ENCODE measurements around the gene P2RY6.
A peak's percentile ranks its signal among the peaks of the same experiment; 100 is the strongest.

P2RY6 gene

DNA sequence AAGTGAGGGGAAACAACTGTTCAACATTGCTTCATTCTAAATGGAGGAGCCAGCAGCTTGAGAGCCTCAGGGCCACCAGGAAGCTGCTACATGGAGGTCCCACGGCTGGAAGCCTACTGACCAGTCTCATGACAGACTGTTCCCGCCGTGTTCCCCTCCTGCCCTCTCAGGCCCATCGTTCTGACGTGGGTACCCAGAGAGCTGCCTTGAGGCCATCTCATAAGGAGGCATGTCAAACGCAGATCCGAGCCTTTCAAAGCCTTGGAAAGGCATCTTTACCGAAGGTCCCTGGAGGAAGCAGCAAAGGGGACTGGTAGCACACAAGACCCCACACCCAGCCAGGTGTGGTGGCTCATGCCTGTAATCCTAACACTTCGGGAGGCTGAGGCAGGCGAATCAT, 27.6 kb downstream of the P2RY6 start:
- DNase-seq, result no peak

DNA sequence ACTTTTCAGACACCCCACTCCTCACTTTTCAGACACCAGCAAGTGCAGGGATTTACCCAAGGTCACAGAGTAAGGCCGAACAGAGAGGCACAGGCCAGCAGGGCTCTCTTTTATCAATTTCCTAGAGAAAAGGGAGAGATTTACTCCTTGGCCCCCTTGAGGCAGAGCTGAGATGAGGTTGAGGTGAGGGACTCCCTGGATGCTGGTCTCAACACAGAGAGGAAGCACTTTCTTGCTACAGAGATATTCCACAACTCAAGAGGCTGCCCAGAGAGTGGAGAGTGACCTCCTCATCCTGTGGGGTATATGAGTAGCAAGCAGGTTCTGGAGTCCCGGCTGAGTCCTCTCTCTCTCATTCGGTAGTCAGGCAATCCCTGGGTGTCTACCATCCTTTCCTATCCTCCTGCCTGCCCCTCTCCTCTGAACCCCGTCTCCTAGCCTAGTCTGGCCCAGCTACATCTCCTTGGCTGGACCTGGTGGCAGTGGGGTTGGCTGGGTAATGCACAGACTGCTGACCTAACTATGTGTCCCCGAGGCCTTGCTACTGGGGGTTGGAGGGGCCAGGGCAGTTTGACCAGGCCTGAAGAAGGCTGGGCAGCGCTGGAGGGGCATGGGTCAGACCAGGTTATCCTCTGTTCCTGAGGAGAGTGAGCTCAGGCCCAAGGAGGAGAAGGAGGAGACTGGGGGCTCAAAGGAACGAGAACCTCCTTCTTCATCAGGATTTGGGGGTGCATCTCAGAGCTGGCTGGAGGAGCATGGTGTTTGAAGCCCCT, 34.1 kb downstream of the P2RY6 start:
- no peak for DNase-seq

DNA sequence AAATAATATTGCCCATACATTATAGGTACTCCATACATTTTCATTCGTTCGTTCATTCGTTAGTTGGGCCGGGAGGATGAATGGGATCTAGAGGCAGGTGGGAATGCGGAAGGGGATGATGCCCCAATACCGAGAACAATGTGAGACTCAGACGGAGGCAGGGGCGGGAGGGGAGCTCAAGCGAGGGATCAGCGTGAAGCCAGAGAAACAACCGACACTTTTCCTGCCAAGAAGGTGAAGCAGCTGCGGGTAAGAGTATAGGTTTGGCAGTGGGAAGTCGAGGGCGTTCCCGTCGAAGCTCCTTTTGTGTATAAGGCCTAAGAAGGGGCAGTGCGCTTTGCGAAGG, 34.8 kb downstream of the P2RY6 start:
- DNase-seq, result no peak

DNA sequence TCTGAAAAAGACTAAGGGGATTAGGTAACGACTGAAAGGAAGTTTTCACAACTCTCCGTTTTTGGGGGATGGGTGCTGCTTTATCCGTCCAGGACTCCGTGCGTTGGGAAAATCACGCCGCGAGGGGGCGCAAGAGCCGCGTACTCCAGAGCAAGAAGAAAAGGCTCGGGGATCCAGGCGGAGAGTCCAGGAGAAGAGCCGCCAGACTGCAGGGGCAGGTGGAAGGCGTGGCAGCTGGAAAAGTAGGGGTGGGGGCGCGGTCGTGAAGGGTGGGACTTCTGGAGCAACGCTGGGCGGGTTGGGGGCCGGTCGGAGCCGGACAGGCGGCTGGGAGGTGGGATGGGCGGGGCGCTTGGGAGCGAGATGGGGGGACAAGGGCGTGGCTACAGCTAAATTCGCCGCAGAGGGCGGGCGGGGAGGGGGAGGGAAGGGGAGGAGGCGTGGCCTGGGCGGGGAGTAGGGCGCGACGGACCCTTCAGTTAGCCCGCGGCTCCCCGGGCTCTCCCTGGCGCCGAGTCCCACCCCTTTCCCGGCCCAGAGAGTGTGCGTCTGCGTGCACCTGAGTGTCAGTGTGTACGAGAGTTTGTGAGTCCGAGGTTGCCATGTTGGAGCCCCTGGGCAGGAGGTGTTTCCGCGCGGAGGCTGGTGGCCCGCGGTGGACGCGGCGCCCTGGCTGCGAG, 35.3 kb downstream of the P2RY6 start:
- peak; percentile 98 for DNase-seq

DNA sequence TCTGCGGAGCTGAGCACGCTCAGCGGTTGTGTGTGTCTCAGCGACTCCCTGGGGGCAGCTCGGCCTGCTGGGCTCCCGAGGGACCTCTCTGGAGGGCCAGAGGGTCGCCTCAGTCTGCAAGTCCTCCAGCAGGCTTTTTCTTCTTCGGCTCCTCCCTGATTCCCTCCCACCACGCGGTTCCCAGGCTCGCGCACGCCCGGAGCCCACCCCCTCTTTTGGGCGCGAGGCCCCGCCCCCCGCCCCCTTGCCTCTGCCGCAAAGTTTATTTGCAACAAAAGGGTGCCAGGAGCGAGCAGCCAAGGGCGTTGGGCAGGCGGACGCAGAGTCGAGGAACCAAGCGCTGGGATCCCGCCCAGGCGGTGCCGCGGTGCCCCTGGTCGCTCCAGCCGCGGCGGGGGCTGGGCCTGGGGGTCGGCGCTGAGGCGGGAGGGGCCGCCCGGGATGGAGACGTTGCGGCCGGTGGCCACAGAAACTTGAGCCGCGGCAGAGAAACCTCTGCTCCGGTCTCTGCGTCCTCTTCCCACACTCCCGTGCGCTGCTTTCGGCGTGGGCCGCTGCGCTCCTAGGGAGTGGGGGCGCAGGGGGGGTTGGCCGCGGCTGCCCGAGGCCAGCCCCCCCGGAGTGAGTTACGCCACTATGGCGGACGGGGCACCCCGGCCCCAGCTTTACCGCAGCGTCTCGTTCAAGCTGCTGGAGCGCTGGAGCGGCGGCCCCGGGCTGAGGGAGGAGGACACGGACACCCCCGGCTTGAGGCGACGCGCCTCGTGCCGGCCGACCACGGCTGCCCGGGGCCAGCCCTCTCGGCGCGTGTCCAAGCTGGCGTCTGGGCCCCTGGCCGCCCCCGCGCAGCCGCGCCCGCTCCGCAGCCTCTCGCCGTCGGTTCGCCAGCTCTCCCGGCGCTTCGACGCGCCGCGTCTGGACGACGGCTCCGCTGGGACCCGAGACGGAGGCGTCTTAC, 36.1 kb downstream of the P2RY6 start, which contains the start of gene ARHGEF17:
TSS of gene ARHGEF17 (plus strand) at position 274 of the 958 bp plus-strand sequence. CDS start at position 637, 363 bp downstream.
- peak; percentile 79 for DNase-seq

DNA sequence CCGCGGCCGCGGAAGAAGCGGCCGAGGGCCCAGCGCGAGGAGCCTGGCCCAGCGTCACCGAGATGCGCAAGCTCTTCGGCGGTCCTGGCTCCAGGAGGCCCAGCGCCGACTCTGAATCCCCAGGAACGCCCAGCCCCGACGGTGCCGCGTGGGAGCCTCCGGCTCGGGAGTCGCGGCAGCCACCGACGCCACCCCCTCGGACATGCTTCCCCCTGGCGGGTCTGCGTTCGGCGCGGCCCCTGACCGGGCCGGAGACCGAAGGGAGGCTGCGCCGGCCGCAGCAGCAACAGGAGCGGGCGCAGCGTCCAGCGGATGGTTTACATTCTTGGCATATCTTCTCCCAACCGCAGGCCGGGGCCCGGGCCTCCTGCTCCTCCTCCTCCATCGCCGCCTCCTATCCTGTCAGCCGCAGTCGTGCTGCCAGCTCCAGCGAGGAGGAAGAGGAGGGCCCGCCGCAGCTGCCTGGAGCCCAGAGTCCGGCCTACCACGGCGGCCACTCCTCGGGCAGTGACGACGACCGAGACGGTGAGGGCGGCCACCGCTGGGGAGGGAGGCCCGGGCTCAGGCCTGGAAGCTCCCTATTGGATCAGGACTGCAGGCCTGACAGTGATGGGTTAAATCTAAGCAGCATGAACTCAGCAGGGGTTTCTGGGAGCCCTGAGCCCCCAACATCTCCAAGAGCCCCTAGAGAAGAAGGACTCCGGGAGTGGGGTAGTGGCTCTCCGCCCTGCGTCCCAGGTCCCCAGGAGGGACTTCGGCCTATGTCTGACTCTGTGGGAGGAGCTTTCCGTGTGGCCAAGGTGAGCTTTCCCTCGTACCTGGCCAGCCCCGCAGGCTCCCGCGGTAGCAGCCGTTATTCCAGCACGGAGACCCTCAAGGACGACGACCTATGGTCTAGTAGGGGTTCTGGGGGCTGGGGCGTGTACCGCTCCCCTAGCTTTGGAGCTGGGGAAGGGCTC, 37.1 kb downstream of the P2RY6 start:
- no peak for DNase-seq

DNA sequence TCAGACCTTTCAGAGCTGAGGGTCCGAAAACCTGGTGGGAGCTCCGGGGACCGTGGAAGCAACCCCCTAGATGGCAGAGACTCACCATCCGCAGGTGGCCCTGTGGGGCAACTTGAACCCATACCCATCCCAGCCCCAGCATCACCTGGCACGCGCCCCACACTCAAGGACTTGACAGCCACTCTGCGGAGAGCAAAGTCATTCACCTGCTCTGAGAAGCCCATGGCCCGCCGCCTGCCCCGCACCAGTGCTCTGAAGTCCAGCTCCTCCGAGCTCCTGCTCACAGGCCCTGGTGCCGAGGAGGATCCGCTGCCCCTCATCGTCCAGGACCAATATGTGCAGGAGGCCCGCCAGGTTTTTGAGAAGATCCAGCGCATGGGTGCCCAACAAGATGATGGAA, 37.9 kb downstream of the P2RY6 start:
- no peak for DNase-seq

DNA sequence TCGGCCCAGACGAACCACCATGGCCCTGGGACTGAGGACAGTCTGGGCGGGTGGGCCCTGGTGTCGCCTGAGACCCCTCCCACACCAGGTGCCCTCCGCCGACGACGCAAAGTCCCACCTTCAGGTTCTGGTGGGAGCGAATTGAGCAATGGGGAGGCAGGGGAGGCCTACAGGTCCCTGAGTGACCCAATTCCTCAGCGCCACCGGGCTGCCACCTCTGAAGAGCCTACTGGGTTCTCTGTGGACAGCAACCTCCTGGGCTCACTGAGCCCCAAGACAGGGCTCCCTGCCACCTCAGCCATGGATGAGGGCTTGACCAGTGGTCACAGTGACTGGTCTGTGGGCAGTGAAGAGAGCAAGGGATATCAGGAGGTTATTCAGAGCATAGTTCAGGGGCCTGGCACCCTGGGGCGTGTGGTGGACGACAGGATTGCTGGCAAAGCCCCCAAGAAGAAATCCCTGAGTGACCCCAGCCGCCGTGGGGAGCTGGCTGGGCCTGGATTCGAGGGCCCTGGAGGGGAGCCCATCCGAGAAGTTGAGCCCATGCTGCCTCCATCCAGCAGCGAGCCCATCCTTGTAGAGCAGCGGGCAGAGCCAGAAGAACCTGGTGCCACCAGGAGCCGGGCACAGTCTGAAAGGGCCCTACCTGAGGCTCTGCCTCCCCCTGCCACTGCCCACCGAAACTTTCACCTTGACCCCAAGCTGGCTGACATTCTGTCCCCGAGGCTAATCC, 38.7 kb downstream of the P2RY6 start:
- no peak for DNase-seq

DNA sequence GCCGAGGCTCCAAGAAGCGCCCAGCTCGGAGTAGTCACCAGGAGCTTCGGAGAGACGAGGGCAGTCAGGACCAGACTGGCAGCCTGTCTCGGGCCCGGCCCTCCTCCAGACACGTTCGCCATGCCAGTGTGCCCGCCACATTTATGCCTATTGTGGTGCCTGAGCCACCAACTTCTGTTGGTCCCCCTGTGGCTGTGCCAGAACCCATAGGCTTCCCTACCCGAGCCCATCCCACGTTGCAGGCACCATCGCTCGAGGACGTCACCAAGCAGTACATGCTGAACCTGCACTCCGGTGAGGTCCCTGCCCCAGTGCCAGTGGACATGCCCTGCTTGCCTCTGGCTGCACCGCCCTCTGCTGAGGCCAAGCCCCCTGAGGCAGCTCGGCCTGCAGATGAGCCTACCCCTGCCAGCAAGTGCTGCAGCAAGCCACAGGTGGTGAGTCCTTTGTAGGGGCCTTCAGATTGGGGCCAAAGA, 39.3 kb downstream of the P2RY6 start:
- no peak for DNase-seq

DNA sequence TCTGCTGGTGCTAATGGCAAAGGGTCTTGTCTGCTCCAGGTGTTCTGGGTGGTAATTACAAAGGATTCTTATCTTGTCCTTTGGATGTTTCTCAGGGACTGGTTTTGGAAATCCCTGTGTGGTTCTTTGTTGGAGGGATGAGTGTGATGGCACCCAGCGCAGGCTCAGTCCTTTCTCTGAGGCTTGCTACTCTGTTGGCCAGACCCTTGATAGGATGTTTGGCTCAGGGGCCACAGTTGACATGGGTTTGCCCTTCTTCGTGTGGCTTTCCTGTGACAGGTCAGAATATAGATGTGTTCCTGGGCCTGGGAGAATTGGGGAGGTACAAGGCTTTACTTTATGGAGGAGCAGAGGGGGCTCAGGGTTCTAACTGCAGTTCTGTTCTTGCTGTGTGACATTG, 39.9 kb downstream of the P2RY6 start:
- DNase-seq, result no peak

DNA sequence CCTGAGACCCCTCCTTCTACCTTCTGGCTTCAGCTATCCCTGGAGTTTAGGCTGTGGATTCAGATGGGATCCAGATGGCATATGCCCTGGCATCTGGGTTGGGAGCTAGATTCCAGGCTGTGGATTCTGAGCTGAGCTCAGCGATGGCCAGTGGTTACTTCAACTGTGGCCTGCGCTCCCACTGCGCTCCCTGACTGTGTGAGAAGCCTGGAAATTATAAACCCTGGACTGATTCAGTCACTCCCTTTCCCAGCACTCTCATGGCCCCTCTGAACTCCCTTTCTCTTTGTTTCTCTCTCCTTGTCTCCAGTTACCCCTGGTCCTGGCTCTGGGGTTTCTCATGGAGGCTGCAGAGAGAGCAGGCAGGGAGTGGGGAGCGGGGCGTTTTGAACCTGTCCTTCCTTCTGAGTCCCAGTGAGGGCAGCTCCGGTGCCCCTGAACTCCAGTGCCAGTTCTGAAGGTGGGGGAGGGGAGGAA, 40.8 kb downstream of the P2RY6 start:
- no peak for DNase-seq

DNA sequence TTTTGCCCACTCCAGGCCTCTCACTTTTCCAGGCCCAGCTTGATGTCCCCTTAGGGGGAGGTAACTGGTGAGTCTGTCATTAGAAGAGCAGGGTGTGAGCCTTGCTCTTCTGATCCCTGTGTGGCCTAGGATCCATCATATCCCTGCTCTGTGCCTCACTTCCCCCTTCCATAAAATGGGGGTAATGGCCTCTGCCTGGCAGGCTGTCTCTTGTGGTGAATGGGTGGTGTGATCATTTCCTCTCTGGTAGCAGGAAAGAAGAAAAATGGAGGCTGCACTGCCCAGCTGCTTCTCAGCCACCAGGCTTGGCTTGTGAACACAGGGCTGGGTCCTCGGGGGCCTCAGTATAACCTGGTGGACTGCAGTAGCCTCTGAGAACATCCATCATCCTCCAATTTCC, 41.5 kb downstream of the P2RY6 start:
- no peak for DNase-seq

DNA sequence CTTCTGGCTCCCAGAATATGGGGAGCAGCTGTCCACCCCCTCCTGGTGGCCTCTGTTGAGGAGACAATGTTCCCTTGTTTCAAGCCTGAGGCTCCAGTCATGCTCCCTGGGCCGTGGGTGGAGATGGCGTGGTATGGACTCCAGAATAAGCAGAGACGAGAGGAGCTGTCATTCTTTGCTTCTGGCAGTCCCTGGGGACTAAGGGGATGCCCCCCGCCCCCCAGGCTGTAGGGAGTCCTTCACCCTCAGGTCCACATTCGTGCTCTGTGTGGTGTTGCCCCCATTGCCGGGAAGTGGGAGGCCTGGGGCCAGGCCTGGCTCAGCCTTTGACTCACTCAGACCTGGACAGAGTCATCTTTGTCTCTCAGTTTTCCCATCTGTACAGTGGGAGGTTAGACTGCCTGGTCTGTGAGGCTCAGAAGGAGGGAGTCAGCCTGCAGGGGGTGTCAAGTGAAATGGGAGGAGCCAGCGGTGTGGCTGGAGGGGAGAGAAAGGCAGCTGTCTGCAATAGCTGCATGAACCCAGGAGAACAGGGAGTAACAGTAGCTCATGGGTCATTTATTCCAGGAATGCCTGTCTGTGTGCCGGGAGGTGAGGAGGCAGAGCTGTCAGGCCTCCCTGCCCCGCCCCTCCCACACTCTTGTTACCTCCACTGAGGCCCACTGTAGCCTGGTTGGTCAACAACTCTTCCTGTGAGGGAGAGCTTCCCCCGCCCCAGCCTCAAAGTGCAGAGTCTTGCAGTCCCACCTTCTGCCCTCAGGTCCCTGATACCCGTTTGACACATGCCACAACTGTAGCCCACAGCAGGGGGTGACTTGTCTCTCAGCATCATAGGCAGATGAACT, 42.2 kb downstream of the P2RY6 start:
- no peak for DNase-seq

DNA sequence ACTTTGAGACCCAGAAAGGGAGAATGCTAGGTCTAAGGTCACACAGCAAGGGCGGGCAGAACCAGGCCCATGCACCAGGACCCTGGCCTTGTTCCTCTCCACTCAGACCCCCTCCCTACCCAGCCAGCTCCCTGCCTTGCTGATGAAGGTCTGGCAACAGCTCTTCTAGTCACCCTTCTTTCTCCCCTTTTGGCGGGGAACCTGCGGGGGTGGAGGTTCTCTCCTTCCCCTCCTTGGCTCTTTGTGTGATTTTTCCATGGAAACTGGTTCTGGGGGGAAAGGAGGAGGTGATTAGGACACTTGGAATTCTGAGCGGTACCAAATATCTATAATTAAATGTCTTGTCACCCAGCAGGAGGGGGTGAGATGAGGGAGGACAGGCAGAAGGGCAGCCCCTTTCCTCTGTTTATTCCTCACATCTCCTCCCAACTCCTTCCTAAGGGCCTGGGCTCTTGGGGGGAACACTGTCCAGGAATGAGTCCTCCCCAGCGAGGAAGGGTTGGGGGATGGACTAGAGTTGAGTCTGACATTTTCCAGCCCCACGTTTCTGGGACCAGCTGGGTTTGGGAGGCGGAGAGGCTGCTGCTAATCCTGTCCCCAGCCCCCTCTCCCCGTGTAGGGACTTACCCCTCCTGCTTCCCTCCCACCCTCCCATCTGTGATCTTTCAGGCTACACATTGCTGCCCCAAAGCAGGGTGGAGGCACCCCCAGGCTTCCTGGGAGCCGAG, 43.3 kb downstream of the P2RY6 start:
- no peak for DNase-seq

DNA sequence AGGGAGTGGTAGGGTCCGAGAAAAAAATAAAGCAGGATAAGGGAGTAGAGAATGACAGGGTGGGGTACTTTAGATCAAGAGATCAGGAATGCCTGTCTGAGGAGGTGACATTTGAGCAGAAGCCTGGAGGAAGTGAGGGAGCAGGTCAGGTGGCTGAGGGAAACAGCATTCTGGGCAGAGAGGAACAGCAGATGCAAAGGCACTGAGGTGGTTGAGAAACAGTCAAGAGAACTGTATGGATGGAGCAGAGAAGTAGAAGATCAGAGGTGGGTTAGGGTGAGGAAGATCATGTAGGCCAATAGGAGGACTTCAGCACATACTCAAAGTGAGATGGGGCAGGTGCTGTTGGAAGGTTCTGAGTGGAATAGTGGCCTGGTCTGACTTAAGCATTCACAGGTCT, 44.3 kb downstream of the P2RY6 start:
- no peak for DNase-seq

DNA sequence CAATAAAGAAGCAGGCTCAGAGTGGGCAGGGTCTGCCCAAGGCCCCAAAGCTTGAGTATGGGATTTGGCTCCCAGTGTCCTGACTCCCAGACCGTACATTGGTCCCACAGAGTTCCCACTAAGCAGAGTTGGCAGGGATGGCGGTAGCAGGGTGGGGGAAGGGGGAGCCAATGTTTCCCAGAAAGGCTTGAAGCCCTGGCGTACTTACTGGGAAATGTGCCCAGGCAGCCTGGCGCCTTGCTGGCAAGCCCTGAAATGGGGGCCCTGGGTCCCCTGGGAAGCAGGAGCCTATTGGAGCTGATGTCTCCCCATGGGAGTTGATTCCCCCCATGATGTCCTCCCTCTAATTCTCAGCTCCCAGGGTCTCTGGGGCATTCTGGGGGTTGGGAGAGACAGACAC, 45.2 kb downstream of the P2RY6 start:
- peak; percentile 79 for DNase-seq

DNA sequence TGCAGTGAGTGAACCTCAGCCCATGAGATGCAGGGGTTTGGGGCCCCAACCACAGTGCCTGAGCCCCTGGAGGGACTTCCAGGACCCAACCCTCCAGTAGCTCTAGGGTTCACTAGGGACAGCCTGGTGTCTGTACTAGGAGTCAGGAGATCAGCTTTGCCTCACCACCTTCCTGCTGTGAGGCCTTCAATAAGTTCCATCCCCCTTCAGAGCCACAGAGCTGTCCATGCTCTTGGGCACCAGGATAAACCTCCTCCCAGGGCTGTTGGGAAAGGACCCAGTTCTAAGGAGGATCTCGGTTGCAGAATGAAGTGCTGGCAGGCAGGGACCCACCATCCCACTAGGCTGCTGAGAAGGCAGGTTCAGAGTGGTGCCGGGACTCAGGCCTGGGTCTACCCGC, 45.7 kb downstream of the P2RY6 start:
- no peak for DNase-seq

DNA sequence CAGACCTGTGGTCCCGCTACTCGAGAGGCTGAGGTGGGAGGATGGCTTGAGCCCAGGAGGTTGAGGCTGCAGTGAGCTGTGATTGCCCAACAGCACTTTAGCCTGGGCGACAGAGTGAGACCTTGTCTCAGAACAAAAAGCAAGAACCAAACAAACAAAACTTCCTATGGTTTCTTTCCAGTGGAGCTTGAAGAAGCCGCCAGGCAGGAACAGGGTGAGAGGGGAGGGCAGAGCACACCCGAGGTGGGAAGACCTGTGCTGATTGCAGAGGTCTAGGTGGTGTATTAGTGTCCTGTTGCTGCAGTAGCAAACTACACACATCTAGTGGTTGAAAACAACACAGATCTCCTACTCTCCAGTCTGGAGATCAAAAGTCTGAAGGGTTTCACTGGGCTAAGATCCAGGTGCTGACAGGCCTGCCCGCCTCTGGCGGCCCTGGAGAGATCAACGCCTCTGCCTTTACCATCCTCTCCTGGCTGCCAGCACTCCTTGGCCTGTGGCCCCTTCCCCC, 46.4 kb downstream of the P2RY6 start:
- DNase-seq, result no peak

Data from NCI-H1092 (cell line).